Activated T-helper 2 cell treated with anti-CD3 and anti-CD28 coated beads, Interferon-gamma antibody, Interleukin-2, Interleukin-4, amounts not matched to agents 10 μg/mL and 5 μg/mL and 100 μg/mL, durations not matched to agents 14 hours and 24 hours and 36 hours (primary cell): ENCODE measurements around the gene IER3. TPM values are rescaled to one million over a fixed set of nuclear protein-coding genes. Genes with fewer than 3 reads are reported as not detected.
"Not testable (repeated sequence)": the region's sequence is repeated elsewhere in the genome, so short reads cannot be mapped to it uniquely, and the experiment has no call there.

Experiments
- DNase-seq: peaks from one replicate; pipeline ENCODE4 v3.0.0; 2021; ENCODE audit warnings: low spot score
- H3K27ac Mint-ChIP-seq: one replicate; pipeline ENCODE4 v1.8.0; 2021; ENCODE audit warnings: mixed read lengths
- H3K27me3 Mint-ChIP-seq: one replicate; pipeline ENCODE4 v1.8.0; 2021; ENCODE audit warnings: low read depth, mixed read lengths
- H3K36me3 Mint-ChIP-seq: one replicate; pipeline ENCODE4 v1.8.0; 2021; ENCODE audit warnings: low read depth, mixed read lengths
- H3K4me1 Mint-ChIP-seq: one replicate; pipeline ENCODE4 v1.8.0; 2021; ENCODE audit warnings: low read depth, mixed read lengths
- H3K4me3 Mint-ChIP-seq: one replicate; pipeline ENCODE4 v1.8.0; 2021; ENCODE audit warnings: low read depth, mild to moderate bottlenecking, moderate library complexity, mixed read lengths
- H3K9me3 Mint-ChIP-seq: one replicate; pipeline ENCODE4 v1.8.0; 2021; ENCODE audit warnings: mixed read lengths
- intact Hi-C: fragments of 100-400 bp; cut with micrococcal nuclease; formaldehyde crosslinking; loops from one replicate; pipeline ENCODE4 v1.15.1; 2023
- total RNA-seq: library from RNA; stranded (reverse); gene quantifications from 2 replicates; pipeline ENCODE4 v1.2.3, GENCODE V29; 2022

The IER3 gene
- total RNA-seq, 1 donor from 2014 or later: 190 TPM

DNA sequence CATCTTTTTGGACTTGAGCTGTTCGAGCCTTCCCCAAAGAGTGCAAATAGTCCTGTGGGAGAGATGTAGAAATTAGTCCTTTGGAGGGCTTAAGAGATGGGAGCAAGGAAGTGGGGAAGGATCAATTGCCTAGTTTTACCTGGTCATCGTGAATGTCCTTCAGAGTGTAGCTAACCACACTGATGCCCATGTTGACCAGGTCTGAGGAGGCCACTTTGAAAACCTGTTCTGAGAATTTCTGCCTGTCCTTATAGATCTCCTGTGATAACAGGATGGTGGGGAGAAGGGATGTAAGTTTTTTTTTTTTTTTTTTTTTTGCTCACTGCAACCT is 3.8 kb downstream of the IER3 start:
- H3K27ac Mint-ChIP-seq: peak overlapping the region; percentile 14
- DNase-seq: no peak
- no peaks in the 10 kb centered on the region for H3K27me3 Mint-ChIP-seq
- H3K36me3 Mint-ChIP-seq: peaks cover 77% of the 10 kb centered on the region
- H3K9me3 Mint-ChIP-seq: no peaks in the 10 kb centered on the region
- peaks cover 62% of the 10 kb centered on the region for H3K4me1 Mint-ChIP-seq
- peak overlapping the region; percentile 99 for H3K4me3 Mint-ChIP-seq
- intact Hi-C loops: no loop called here

- no peaks in the 10 kb centered on the region for H3K27me3 Mint-ChIP-seq
- no peak for DNase-seq
- intact Hi-C loops: loop anchor here (5.0 kb wide), 2 partner anchors 56 to 211 kb away; no protein-coding TSS in a partner anchor
- H3K27ac Mint-ChIP-seq: no peak overlapping the region
- no peaks in the 10 kb centered on the region for H3K9me3 Mint-ChIP-seq
- peaks cover 91% of the 10 kb centered on the region for H3K36me3 Mint-ChIP-seq
- H3K4me3 Mint-ChIP-seq: peak overlapping the region; percentile 47
- peaks cover 68% of the 10 kb centered on the region for H3K4me1 Mint-ChIP-seq
These were observed 5.8 kb downstream of the IER3 start for GRCh38 chr6:30738532-30738931.

DNA sequence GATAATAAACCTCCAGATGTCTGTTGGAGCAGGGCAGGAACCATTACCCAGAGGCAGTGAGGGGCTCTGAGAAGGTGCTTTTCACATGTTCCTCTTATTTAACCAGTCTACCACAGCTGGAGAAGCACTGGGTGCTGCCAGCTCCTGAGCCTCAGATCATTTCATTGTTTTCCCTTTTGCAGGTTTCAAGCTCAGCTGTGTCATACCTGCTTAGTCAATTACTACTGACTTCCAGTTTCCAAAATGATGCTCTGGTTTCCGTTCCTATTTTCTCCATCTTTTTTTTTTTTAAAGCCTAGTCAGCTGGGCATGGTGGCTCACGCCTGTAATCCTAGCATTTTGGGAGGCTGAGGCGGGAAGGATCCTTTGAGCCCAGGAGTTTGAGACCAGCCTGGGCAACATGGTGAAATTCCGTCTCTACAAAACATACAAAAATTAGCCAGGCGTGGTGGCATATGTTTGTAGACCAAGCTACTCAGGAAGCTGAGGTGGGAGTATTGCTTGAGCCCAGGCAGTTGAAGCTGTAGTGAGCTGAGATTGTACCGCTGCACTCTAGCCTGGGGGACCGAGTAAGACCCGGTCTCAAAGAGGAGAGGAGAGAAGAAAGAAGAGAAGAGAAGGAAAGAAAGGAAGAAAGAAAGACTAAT is 8.6 kb downstream of the IER3 start:
- no peak for DNase-seq
- peak overlapping the region; percentile 97 for H3K27ac Mint-ChIP-seq
- H3K4me1 Mint-ChIP-seq: peaks cover 71% of the 10 kb centered on the region
- peak overlapping the region; percentile 83 for H3K4me3 Mint-ChIP-seq
- H3K36me3 Mint-ChIP-seq: peaks cover 89% of the 10 kb centered on the region
- H3K27me3 Mint-ChIP-seq: no peaks in the 10 kb centered on the region
- intact Hi-C loops: loop anchor here (2.0 to 5.0 kb wide), 4 partner anchors 53 to 208 kb away; no protein-coding TSS in a partner anchor
- no peaks in the 10 kb centered on the region for H3K9me3 Mint-ChIP-seq

- H3K36me3 Mint-ChIP-seq: peaks cover 80% of the 10 kb centered on the region
- H3K4me1 Mint-ChIP-seq: peaks cover 50% of the 10 kb centered on the region
- intact Hi-C loops: no loop called here
- no peak for DNase-seq
- no peak overlapping the region for H3K4me3 Mint-ChIP-seq
- no peak overlapping the region for H3K27ac Mint-ChIP-seq
- no peaks in the 10 kb centered on the region for H3K9me3 Mint-ChIP-seq
- H3K27me3 Mint-ChIP-seq: no peaks in the 10 kb centered on the region
These were observed 12.0 kb downstream of the IER3 start for GRCh38 chr6:30732237-30732943.

DNA sequence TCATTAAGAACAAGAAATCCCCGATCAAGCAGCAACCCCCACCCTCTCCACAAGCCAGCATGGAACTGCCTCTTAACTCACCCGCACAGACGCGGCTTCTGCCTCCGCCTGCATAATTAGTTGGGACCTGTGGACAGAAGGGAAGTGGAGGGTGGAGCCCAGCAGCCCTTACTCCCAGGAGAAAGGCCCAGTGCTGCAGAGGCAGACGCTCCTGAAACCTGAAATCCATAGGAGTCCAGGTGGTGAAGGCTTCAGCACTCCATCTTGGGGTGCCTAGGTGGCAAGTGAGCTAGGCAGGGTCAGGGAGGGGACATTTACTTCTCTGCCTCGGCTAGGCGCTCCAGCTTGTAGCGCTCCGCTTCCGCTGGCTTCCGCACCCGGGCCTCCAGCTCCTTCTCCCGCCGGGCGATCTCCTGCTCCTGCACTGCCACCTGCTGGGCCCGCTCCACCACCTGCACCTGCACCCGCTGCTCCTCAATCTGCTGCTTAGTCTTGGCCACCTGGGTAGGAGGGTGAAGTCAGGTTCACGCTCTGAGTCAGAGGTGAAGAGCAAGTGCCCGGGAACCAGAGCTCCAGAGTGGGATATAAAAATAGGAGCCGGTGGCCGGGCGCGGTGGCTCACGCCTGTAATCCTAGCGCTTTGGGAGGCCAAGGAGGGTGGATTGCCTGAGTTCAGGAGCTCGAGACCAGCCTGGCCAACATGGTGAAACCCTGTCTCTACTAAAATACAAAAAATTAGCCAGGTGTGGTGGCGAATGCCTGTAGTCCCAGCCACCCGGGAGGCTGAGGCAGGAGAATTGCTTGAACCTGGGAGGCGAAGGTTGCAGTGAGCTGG is 13.5 kb downstream of the IER3 start:
- peak; percentile 81 for DNase-seq
- intact Hi-C loops: no loop called here
- Mint-ChIP-seq H3K9me3 (no peaks in the 10 kb centered on the region), H3K4me1 (peaks cover 37% of the 10 kb centered on the region), H3K36me3 (peaks cover 80% of the 10 kb centered on the region), H3K27ac (peak overlapping the region; percentile 69), H3K4me3 (peak overlapping the region; percentile 40), H3K27me3 (no peaks in the 10 kb centered on the region)

GRCh38 chr6:30727920-30728553 is 16.3 kb downstream of the IER3 start:
- Mint-ChIP-seq H3K36me3 (peaks cover 83% of the 10 kb centered on the region), H3K27ac (peak overlapping the region; percentile 21), H3K9me3 (no peaks in the 10 kb centered on the region), H3K4me3 (no peak overlapping the region), H3K27me3 (no peaks in the 10 kb centered on the region), H3K4me1 (peaks cover 45% of the 10 kb centered on the region)
- DNase-seq: no peak
- intact Hi-C loops: no loop called here

DNA sequence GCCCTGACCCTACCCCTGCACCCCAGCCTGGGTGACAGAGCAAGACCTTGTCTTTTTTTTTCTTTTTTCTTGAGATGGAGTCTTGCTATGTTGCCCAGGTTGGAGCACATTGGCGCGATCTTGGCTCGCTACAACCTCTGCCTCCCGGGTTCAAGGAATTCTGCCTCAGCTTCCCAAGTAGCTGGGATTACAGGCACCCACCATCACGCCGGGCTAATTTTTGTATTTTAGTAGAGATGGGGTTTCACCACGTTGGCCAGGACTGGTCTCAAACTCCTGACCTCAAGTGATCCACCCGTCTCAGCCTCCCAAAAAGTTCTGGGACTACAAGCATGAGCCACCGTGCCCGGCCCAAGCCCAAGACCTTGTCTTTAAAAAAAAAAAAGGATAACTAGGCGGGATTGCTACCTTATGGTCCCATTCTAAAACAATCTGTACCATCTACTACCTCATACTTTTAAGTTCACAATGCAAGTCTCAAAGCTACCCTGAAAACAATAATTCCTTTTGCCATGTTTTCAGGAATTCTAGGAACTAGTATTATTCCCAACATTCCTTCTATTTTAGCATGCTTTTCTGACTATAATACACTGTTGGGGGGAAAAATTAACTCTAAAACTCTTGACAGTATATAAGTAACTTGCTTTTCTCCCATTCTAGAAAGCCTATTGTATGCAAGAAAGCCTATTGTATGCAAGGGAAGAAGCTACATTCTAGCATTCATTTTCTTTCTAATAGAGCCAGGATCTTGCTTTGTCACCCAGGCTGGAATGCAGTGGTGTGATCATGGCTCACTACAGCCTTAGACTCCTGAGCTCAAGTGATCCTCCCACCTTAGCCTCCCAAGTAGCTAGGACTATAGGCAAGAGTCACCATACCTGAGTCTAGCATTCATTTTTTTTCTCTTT is 17.6 kb downstream of the IER3 start:
- intact Hi-C loops: no loop called here
- Mint-ChIP-seq H3K9me3 (no peaks in the 10 kb centered on the region), H3K27me3 (no peaks in the 10 kb centered on the region), H3K36me3 (peaks cover 84% of the 10 kb centered on the region), H3K4me1 (peaks cover 42% of the 10 kb centered on the region), H3K27ac (no peak overlapping the region), H3K4me3 (no peak overlapping the region)
- no peak for DNase-seq

DNA sequence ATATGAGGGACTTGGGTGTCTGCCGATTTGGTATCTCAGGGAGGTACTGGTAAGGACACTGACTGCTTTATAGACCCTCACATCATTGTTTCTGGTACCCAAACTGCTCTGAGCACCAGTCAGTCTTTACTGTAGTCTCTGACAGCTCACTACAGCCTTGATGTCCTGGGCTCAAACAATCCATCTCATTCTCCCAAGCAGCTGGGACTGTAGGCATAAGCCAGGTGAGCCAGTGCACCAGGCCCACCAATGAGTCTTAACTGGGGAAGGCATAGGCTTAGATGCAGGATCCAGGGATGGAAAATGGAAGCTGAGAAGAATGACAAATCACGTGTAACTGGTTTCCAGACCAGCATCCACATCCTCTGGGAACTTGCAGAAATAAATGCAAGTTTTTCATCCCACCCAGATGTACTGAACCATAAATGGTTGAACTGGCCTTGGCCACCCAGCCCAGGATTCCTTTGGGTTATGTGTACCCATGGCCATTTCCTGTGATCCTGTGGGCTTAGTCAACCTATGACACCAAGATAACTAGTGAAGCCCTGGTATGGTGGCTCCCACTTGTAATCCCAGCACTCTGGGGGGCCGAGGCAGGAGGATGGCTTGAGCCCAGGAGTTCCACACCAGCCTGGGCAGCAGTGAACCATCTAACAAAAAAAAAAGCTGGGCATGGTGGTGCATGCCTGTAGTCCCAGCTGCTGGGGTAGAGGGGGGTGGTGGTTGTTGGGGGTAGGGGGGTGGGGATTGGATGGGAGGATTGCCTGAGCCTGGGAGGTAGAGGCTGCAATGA is 18.4 kb downstream of the IER3 start:
- H3K4me3 Mint-ChIP-seq: no peak overlapping the region
- DNase-seq: no peak
- peaks cover 87% of the 10 kb centered on the region for H3K36me3 Mint-ChIP-seq
- peak overlapping the region; percentile 55 for H3K27ac Mint-ChIP-seq
- H3K9me3 Mint-ChIP-seq: no peaks in the 10 kb centered on the region
- H3K27me3 Mint-ChIP-seq: no peaks in the 10 kb centered on the region
- intact Hi-C loops: no loop called here
- H3K4me1 Mint-ChIP-seq: peaks cover 37% of the 10 kb centered on the region

DNA sequence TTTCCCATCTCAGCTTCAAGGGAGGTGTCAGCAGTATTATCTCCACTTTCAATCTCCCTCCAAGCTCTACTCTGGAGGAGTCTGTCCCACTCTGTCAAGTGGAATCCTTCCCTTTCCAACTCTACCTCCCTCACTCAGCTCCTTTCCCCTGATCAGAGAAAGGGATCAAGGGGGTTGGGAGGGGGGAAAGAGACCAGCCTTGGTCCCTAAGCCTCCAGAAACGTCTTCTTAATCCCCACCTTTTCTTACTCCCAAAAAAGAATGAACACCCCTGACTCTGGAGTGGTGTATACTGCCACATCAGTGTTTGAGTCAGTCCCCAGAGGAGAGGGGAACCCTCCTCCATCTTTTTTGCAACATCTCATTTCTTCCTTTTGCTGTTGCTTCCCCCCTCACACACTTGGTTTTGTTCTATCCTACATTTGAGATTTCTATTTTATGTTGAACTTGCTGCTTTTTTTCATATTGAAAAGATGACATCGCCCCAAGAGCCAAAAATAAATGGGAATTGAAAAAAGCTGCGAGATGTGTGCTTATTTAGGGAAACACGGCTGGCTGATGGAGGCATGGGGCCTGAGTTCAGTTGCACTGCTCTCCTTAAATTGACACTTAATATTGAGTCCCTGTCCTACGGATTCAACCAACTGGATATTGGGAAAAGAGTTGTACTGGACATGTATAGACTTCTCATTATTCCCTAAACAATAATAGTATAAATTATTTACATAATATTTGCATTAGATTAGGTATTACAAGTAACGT is 19.3 kb downstream of the IER3 start:
- DNase-seq: no peak
- H3K4me3 Mint-ChIP-seq: peak overlapping the region; percentile 58
- no peaks in the 10 kb centered on the region for H3K9me3 Mint-ChIP-seq
- peak overlapping the region; percentile 57 for H3K27ac Mint-ChIP-seq
- peaks cover 86% of the 10 kb centered on the region for H3K36me3 Mint-ChIP-seq
- H3K27me3 Mint-ChIP-seq: no peaks in the 10 kb centered on the region
- peaks cover 29% of the 10 kb centered on the region for H3K4me1 Mint-ChIP-seq
- intact Hi-C loops: loop anchor here (5.0 kb wide), 2 partner anchors 152 to 238 kb away; partner anchors contain the start of gene HLA-E

DNA sequence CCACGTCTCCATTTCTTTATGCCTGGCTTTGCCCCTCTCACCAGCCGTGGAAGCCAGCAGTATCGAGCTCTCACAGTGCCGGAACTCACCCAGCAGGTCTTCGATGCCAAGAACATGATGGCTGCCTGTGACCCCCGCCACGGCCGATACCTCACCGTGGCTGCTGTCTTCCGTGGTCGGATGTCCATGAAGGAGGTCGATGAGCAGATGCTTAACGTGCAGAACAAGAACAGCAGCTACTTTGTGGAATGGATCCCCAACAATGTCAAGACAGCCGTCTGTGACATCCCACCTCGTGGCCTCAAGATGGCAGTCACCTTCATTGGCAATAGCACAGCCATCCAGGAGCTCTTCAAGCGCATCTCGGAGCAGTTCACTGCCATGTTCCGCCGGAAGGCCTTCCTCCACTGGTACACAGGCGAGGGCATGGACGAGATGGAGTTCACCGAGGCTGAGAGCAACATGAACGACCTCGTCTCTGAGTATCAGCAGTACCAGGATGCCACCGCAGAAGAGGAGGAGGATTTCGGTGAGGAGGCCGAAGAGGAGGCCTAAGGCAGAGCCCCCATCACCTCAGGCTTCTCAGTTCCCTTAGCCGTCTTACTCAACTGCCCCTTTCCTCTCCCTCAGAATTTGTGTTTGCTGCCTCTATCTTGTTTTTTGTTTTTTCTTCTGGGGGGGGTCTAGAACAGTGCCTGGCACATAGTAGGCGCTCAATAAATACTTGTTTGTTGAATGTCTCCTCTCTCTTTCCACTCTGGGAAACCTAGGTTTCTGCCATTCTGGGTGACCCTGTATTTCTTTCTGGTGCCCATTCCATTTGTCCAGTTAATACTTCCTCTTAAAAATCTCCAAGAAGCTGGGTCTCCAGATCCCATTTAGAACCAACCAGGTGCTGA is 20.3 kb downstream of the IER3 start:
- H3K27ac Mint-ChIP-seq: peak overlapping the region; percentile 76
- peaks cover 34% of the 10 kb centered on the region for H3K4me1 Mint-ChIP-seq
- DNase-seq, H3K9me3 Mint-ChIP-seq, H3K27me3 Mint-ChIP-seq: not testable (repeated sequence)
- intact Hi-C loops: loop anchor here (5.0 kb wide), 2 partner anchors 153 to 237 kb away; partner anchors contain the start of gene HLA-E
- peaks cover 82% of the 10 kb centered on the region for H3K36me3 Mint-ChIP-seq
- H3K4me3 Mint-ChIP-seq: peak overlapping the region; percentile 93
